Testis (tissue), 2 donors: ENCODE results near the gene RGS6.

Experiments used
- POLR2A ChIP-seq: fragments of 450-650 bp; IDR thresholded peaks from one replicate; pipeline ENCODE4 v1.6.1; 2017; ENCODE audit warnings: antibody characterized with exemption, mild to moderate bottlenecking, moderate library complexity
- TF ChIP-seq, protein P1 (sequence below), 3 experiments: fragments of 450-650 bp in 2 of 3; fragments of 200-600 bp in 1 of 3; sonication (generic) in 1 of 3; IDR thresholded peaks; one replicate each; pipeline ENCODE4 v1.5.1; 2016 to 2019; ENCODE audit warnings: antibody characterized with exemption in 3 of 3, mild to moderate bottlenecking in 2 of 3, moderate library complexity in 1 of 3

DNA sequence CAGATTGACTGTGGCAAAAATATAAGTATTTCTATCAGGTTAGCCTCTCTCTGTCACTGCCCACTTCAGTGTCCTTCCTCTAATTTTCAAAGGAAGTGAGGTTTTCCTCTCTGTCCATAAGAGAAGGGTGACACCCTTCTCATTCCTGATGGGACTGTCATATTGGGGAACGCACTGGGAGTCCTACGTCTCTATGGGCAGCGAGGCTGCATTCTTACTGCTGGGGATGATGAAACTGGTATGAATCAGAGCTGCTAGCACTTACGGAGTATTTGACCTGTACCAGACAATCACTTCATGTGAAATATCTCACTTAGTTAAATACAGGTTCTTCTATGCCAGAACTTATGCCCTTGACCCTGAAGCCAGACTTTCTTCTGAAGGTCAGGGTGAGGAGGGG is 525.4 kb downstream of the RGS6 start:
- TF ChIP-seq, protein P1, sequence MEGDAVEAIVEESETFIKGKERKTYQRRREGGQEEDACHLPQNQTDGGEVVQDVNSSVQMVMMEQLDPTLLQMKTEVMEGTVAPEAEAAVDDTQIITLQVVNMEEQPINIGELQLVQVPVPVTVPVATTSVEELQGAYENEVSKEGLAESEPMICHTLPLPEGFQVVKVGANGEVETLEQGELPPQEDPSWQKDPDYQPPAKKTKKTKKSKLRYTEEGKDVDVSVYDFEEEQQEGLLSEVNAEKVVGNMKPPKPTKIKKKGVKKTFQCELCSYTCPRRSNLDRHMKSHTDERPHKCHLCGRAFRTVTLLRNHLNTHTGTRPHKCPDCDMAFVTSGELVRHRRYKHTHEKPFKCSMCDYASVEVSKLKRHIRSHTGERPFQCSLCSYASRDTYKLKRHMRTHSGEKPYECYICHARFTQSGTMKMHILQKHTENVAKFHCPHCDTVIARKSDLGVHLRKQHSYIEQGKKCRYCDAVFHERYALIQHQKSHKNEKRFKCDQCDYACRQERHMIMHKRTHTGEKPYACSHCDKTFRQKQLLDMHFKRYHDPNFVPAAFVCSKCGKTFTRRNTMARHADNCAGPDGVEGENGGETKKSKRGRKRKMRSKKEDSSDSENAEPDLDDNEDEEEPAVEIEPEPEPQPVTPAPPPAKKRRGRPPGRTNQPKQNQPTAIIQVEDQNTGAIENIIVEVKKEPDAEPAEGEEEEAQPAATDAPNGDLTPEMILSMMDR (IDR thresholded peaks at IDR 0.05), result no peak
- TF ChIP-seq POLR2A, result no peak
